Measurements from ENCODE around the gene CLEC4M. TPM values are rescaled to one million over a fixed set of nuclear protein-coding genes. Genes with fewer than 3 reads are reported as not detected.

The CLEC4M gene
- total RNA-seq, 1 experiment from 2014 or later = not detected

GRCh38 chr19:7787141-7787540 lies 24.1 kb downstream of the CLEC4M start:
- H3K9me3 ChIP-seq (ENCODE audit: low read length) = no peaks in the 10 kb centered on the region
- no peak for TF ChIP-seq EZH2 (IDR thresholded peaks at IDR 0.05; ENCODE audit: low read length, unreplicated experiment)

DNA sequence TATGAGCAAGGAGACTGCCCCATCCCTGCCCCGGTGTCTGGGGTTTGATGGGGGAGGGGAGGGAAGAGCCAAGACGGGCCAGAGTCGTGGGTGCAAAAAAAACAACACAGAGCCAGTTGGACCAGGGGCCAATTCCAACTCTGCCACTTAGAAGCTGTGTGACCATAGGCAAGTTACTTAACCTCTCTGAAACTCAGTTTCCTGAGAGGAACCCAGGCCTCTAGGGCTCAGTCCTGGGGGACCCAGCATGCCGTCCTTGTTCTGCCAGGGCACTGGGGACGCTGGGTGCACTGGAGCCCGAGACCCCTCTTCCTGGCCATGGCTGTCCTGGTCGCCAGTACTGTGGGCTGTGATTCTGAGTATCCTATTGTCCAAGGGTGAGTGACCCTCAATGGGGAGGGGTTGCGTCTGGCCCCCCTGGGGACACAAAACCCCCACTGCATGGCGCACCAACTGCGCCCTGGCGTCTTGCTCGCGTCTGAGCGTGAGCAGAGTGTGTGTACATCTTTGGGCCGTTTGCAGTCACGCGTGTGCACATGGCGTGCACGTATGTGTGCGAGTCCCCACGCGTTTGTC lies 24.6 kb downstream of the CLEC4M start:
- no peak for DNase-seq
- Histone ChIP-seq H3K9ac (ENCODE audit: low read length) (no peak overlapping the region), H4K20me1 (ENCODE audit: low read length) (no peaks in the 10 kb centered on the region), H3K9me2 (replicated peaks; ENCODE audit: low read length) (no peaks in the 10 kb centered on the region), H3K36me3 (ENCODE audit: low read depth, low read length) (no peaks in the 10 kb centered on the region), H3K4me2 (ENCODE audit: low read length) (no peak overlapping the region), H2AFZ (ENCODE audit: low read length) (no peak overlapping the region), H3K27me3 (ENCODE audit: low read length) (peaks cover 6% of the 10 kb centered on the region; the same call in 1 of the 2 replicates), H3K4me3 (ENCODE audit: low read length) (no peak overlapping the region), H3K4me1 (ENCODE audit: insufficient read depth, low read length) (peaks cover 17% of the 10 kb centered on the region), H3K79me2 (ENCODE audit: low read length) (no peaks in the 10 kb centered on the region), H3K27ac (ENCODE audit: low read length) (no peak overlapping the region), H3K9me3 (ENCODE audit: low read length) (no peaks in the 10 kb centered on the region), H3F3A (ENCODE audit: low read length, unreplicated experiment) (no peaks in the 10 kb centered on the region)
- intact Hi-C loops (cut with micrococcal nuclease) = no loop called here
- CTCF ChIA-PET = no interaction called here
- no peak for ATAC-seq
- BruUV-seq (replicated peaks) = no TSS peak
- TF ChIP-seq EZH2 (IDR thresholded peaks at IDR 0.05; ENCODE audit: low read length, unreplicated experiment) (no peak), EZH2phosphoT487 (IDR thresholded peaks at IDR 0.05; ENCODE audit: borderline replicate concordance, low read length) (no peak)
- TF ChIP-seq, protein P1, sequence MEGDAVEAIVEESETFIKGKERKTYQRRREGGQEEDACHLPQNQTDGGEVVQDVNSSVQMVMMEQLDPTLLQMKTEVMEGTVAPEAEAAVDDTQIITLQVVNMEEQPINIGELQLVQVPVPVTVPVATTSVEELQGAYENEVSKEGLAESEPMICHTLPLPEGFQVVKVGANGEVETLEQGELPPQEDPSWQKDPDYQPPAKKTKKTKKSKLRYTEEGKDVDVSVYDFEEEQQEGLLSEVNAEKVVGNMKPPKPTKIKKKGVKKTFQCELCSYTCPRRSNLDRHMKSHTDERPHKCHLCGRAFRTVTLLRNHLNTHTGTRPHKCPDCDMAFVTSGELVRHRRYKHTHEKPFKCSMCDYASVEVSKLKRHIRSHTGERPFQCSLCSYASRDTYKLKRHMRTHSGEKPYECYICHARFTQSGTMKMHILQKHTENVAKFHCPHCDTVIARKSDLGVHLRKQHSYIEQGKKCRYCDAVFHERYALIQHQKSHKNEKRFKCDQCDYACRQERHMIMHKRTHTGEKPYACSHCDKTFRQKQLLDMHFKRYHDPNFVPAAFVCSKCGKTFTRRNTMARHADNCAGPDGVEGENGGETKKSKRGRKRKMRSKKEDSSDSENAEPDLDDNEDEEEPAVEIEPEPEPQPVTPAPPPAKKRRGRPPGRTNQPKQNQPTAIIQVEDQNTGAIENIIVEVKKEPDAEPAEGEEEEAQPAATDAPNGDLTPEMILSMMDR (conservative IDR thresholded peaks at IDR 0.05; ENCODE audit: low read depth, low read length) = no peak
- POLR2A ChIA-PET (ENCODE audit: unreplicated experiment) = no interaction called here

More at GRCh38 chr19:7787141-7787540, 24.1 kb downstream of the CLEC4M start:
- Histone ChIP-seq H3F3A (ENCODE audit: low read length, unreplicated experiment) (no peaks in the 10 kb centered on the region), H3K36me3 (ENCODE audit: low read depth, low read length) (no peaks in the 10 kb centered on the region), H3K27me3 (ENCODE audit: low read length) (peaks cover 6% of the 10 kb centered on the region; the same call in 1 of the 2 replicates), H2AFZ (ENCODE audit: low read length) (no peak overlapping the region), H3K4me2 (ENCODE audit: low read length) (no peak overlapping the region), H3K9me2 (replicated peaks; ENCODE audit: low read length) (no peaks in the 10 kb centered on the region), H3K9ac (ENCODE audit: low read length) (no peak overlapping the region), H3K79me2 (ENCODE audit: low read length) (no peaks in the 10 kb centered on the region), H3K4me1 (ENCODE audit: insufficient read depth, low read length) (peaks cover 11% of the 10 kb centered on the region), H4K20me1 (ENCODE audit: low read length) (no peaks in the 10 kb centered on the region), H3K27ac (ENCODE audit: low read length) (no peak overlapping the region), H3K4me3 (ENCODE audit: low read length) (no peak overlapping the region)
- BruUV-seq (replicated peaks) = no TSS peak
- CTCF ChIA-PET = interaction anchor here (0.5 kb wide), 1 partner anchor 60 kb away, joined by 3 read pairs; no protein-coding TSS in a partner anchor
- intact Hi-C loops (cut with micrococcal nuclease) = no loop called here
- POLR2A ChIA-PET (ENCODE audit: unreplicated experiment) = no interaction called here
- ATAC-seq (0 out of 2 replicates have a peak, but pooled peaks have one; percentile 5), DNase-seq (no peak)

GRCh38 chr19:7788178-7788932 lies 25.3 kb downstream of the CLEC4M start:
- Histone ChIP-seq H3K9me2 (replicated peaks; ENCODE audit: low read length) (no peaks in the 10 kb centered on the region), H3F3A (ENCODE audit: low read length, unreplicated experiment) (no peaks in the 10 kb centered on the region), H3K9me3 (ENCODE audit: low read length) (no peaks in the 10 kb centered on the region), H3K4me2 (ENCODE audit: low read length) (no peak overlapping the region), H3K4me1 (ENCODE audit: insufficient read depth, low read length) (peaks cover 17% of the 10 kb centered on the region), H3K27me3 (ENCODE audit: low read length) (peaks cover 6% of the 10 kb centered on the region; the same call in 1 of the 2 replicates), H2AFZ (ENCODE audit: low read length) (no peak overlapping the region), H3K4me3 (ENCODE audit: low read length) (no peak overlapping the region), H3K79me2 (ENCODE audit: low read length) (no peaks in the 10 kb centered on the region), H3K27ac (ENCODE audit: low read length) (no peak overlapping the region), H3K36me3 (ENCODE audit: low read depth, low read length) (no peaks in the 10 kb centered on the region), H3K9ac (ENCODE audit: low read length) (no peak overlapping the region), H4K20me1 (ENCODE audit: low read length) (no peaks in the 10 kb centered on the region)
- intact Hi-C loops (cut with micrococcal nuclease) = no loop called here
- TF ChIP-seq EZH2 (IDR thresholded peaks at IDR 0.05; ENCODE audit: low read length, unreplicated experiment) (no peak), EZH2phosphoT487 (IDR thresholded peaks at IDR 0.05; ENCODE audit: borderline replicate concordance, low read length) (no peak)
- TF ChIP-seq, protein P1 (conservative IDR thresholded peaks at IDR 0.05; ENCODE audit: low read depth, low read length) = no peak
- ATAC-seq (no peak), DNase-seq (no peak)
- ChIA-PET POLR2A (ENCODE audit: unreplicated experiment) (no interaction called here), CTCF (interaction anchor here (0.6 kb wide), 1 partner anchor 390 kb away, joined by 6 read pairs; no protein-coding TSS in a partner anchor)
- BruUV-seq (replicated peaks) = no TSS peak

All from PC-3 (cell line).